Left lung (tissue), 10 donors: ENCODE results near the gene TBL1X. TPM values are rescaled to one million over a fixed set of nuclear protein-coding genes. Genes with fewer than 3 reads are reported as not detected.

Source experiments
- ATAC-seq: fragments of 200-7000 bp; cut with Tn5 transposase; one replicate; pipeline ENCODE4 v1.9.1; 2020; ENCODE audit warnings: moderate library complexity
- DNase-seq, 4 donors: peaks; one replicate each; pipeline ENCODE4 v3.0.0-alpha.2; 2013 to 2020
- H3K27ac ChIP-seq, 2 donors: fragments of 200-600 bp; sonication (generic) in 1 of 2; one replicate each; pipeline versions ENCODE4 v1.5.0 to v1.8.0; 2020 to 2021
- H3K27me3 ChIP-seq, 2 donors: fragments of 200-600 bp; sonication (generic) in 1 of 2; one replicate each; pipeline versions ENCODE4 v1.5.0 to v1.8.0; 2020 to 2021
- H3K36me3 ChIP-seq, 2 donors: fragments of 200-600 bp; sonication (generic) in 1 of 2; one replicate each; pipeline versions ENCODE4 v1.5.0 to v1.8.0; 2020 to 2021
- H3K4me1 ChIP-seq, 2 donors: fragments of 200-600 bp; one replicate each; pipeline ENCODE4 v1.8.0; 2021
- H3K4me3 ChIP-seq, 2 donors: fragments of 200-600 bp; sonication (generic) in 1 of 2; one replicate each; pipeline versions ENCODE4 v1.5.0 to v1.8.0; 2020 to 2021; ENCODE audit warnings: mild to moderate bottlenecking in 1 of 2
- H3K9me3 ChIP-seq, 2 donors: fragments of 200-600 bp; sonication (generic) in 1 of 2; one replicate each; pipeline versions ENCODE4 v1.5.0 to v1.8.0; 2020 to 2021
- intact Hi-C, 2 donors: fragments of 100-400 bp; cut with DNase I; formaldehyde crosslinking; loops; one replicate each; pipeline versions ENCODE4 v1.11.2 to v1.14.2; 2022
- polyA plus RNA-seq, 6 donors: library from polyadenylated mRNA; unstranded; fragments of 120-200 nt; gene quantifications; one replicate each; pipeline ENCODE4 v1.2.1, GENCODE V29; 2013; ENCODE audit not compliant: insufficient read length in 6 of 6
- total RNA-seq, 2 donors: library from RNA; stranded (reverse); fragmentation: NEBNext Ultra II Directional; extraction: Animal tissue kit (Norgen Biotek cat#: 25700); gene quantifications; one replicate each; pipeline ENCODE4 v1.2.1, GENCODE V29; 2021
- TF ChIP-seq, protein P1 (sequence below), 2 donors: fragments of 200-600 bp; sonication (generic) in 1 of 2; IDR thresholded peaks; one replicate each; pipeline versions ENCODE4 v1.5.0 to v1.8.0; 2021; ENCODE audit warnings: antibody characterized with exemption in 2 of 2
- donor health status: DM: no; HTN: yes; CAD: no.
- donor health status: DM: no; HTN: no; CAD: no.

TBL1X gene
- total and polyA plus RNA-seq, 8 donors, result 13.4 to 24.6 (median 21.6) TPM

DNA sequence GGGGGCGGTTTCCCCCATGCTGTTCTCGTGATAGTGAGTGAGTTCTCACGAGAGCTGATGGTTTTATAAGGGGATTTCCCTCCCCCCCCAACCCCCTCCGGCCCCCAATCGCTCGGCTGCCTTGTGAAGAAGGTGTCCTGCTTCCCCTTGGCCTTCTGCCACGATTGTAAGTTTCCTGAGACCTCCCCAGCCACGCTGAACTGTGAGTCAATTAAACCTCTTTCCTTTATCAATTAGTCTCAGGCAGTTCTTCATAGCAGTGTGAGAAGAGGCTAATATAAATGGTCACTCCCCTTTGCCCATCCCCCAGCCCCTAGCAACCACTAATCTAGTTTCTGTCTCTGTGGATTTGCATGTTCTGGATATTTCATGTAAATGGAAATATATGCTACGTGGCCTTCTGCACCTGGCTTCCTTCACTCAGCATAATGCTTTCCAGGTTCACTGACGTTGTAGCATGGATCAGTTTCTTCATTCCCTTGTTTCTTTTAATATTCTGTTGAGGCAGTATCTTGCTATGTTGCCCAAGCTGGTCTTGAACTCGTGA lies 284.4 kb downstream of the TBL1X start:
- H3K4me1 ChIP-seq, result no peaks in the 10 kb centered on the region
- H3K27ac ChIP-seq, result no peak overlapping the region
- TF ChIP-seq, protein P1, sequence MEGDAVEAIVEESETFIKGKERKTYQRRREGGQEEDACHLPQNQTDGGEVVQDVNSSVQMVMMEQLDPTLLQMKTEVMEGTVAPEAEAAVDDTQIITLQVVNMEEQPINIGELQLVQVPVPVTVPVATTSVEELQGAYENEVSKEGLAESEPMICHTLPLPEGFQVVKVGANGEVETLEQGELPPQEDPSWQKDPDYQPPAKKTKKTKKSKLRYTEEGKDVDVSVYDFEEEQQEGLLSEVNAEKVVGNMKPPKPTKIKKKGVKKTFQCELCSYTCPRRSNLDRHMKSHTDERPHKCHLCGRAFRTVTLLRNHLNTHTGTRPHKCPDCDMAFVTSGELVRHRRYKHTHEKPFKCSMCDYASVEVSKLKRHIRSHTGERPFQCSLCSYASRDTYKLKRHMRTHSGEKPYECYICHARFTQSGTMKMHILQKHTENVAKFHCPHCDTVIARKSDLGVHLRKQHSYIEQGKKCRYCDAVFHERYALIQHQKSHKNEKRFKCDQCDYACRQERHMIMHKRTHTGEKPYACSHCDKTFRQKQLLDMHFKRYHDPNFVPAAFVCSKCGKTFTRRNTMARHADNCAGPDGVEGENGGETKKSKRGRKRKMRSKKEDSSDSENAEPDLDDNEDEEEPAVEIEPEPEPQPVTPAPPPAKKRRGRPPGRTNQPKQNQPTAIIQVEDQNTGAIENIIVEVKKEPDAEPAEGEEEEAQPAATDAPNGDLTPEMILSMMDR (IDR thresholded peaks at IDR 0.05), result no peak
- H3K36me3 ChIP-seq, result no peaks in the 10 kb centered on the region
- H3K27me3 ChIP-seq, result no peaks in the 10 kb centered on the region
- DNase-seq (no peak), ATAC-seq (no peak)
- H3K4me3 ChIP-seq, result no peak overlapping the region
- intact Hi-C loops, result no loop called here
- H3K9me3 ChIP-seq, result no peaks in the 10 kb centered on the region

DNA sequence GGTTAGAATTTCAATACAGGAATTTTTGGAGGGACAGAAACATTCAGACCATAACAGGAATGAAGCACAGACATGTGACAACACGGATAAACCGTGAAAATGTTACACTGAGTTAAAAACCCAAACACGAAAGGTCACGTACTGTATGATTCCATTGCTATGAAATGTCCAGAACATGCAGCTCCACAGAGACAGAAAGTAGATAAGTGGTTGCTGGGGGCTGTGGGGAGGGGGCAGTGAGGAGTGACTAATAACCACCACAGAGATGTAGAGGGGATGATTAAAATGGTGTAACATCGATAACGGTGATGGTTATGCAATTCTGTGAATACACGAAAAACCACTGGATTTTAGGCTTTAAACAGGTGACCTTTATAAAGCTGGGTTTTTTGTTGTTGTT lies 292.5 kb downstream of the TBL1X start:
- H3K36me3 ChIP-seq, result no peaks in the 10 kb centered on the region
- peaks cover 0 to 2% of the 10 kb centered on the region in 2 donors for H3K9me3 ChIP-seq
- intact Hi-C loops, result no loop called here
- no peak overlapping the region for H3K27ac ChIP-seq
- ATAC-seq, result no peak
- no peak overlapping the region for H3K4me3 ChIP-seq
- TF ChIP-seq, protein P1 (IDR thresholded peaks at IDR 0.05), result no peak
- no peaks in the 10 kb centered on the region for H3K4me1 ChIP-seq
- H3K27me3 ChIP-seq, result no peaks in the 10 kb centered on the region
- no peak for DNase-seq

DNA sequence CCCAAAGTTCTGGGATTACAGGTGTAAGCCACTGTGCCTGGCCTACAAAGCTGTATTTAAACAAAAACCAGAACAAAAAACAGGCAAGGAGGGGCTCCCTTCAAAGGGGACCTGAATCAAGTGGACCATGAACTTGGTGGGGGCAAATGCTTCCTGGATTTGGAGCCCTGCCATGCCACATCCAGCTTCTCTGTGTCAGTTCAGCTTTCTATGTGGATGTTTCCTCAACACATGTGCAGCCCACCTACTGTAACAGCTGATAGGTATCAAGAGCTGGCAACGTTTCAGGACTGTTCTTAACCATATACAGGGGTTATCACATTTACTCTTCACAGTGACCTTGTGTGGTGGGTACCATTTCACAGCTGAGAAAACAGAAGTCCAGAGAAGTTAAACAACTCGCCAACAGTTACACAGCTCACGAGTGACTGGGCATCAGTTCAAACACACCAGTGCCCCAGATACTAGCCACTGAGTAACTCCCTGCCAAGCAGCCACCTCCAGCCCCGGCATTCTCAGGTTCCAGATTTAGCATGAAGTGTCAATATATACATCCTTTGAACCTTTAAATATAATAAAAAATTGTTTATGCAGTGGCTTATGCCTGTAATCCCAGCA lies 293.3 kb downstream of the TBL1X start:
- no peak for DNase-seq
- no peak for ATAC-seq
- Histone ChIP-seq H3K27me3 (no peaks in the 10 kb centered on the region), H3K4me3 (no peak overlapping the region), H3K27ac (no peak overlapping the region), H3K36me3 (no peaks in the 10 kb centered on the region), H3K4me1 (no peaks in the 10 kb centered on the region), H3K9me3 (peaks cover 0 to 2% of the 10 kb centered on the region in 2 donors)
- intact Hi-C loops, result no loop called here
- TF ChIP-seq, protein P1 (IDR thresholded peaks at IDR 0.05), result no peak

DNA sequence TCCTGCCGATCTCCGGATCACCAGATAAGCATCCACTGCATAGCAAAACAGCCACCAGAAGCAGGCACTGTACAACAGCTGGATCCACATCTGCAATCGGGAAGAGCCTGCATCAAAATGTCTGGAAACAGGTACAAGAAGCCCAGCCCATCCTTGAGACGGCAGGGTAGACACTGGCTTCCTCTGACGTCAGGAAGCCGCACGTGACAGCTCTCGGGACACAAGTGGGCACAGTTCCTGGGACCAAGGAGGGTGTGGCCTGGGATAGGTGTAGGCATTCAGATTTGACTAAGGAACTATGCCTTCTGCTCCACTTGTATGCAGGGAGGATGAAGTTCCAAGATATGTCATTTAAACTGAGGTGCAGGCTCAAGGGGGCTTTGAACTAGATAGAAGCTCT lies 294.5 kb downstream of the TBL1X start:
- no peak for DNase-seq
- Histone ChIP-seq H3K4me1 (no peaks in the 10 kb centered on the region), H3K27me3 (peaks cover 0 to 7% of the 10 kb centered on the region in 2 donors), H3K36me3 (no peaks in the 10 kb centered on the region), H3K4me3 (no peak overlapping the region), H3K27ac (no peak overlapping the region), H3K9me3 (peaks cover 0 to 2% of the 10 kb centered on the region in 2 donors)
- peak; percentile 27 for ATAC-seq
- TF ChIP-seq, protein P1 (IDR thresholded peaks at IDR 0.05), result no peak
- intact Hi-C loops, result no loop called here

DNA sequence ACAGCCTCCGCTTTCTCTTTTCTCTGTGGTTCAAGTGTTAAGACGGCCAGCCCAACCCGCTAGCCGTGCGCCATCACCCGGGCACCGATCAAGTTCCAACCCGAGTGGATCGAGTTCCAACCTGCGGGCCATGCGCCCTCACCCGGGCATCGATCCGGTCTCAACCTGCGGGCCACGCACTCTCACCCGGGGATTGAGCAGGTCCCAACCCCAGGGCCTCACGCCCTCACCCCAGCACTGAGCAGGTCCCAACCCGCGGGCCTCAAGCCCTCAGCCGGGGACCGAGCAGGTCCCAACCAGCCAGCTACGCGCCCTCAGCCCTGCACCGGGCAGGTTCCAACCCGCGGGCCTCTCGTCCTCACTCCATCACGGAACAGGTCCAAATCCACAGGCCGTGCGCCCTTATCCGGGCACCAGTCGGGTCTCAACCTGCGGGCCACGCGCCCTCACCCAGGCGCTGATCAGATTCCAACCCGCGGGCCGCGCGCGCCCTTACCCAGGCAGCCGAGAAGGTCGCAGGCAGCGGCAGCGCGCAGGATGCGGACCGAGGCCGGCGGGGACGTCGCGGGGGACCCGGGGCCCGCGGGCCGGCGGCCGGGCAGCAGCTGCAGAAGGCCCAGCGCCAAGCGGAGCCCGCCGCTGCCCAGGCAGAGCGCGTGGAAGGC lies 300.3 kb downstream of the TBL1X start:
- ATAC-seq (no peak), DNase-seq (no peak)
- Histone ChIP-seq H3K27me3 (peaks cover 13 to 30% of the 10 kb centered on the region in 2 donors), H3K9me3 (no peaks in the 10 kb centered on the region), H3K4me1 (no peaks in the 10 kb centered on the region), H3K4me3 (no peak overlapping the region), H3K27ac (no peak overlapping the region), H3K36me3 (no peaks in the 10 kb centered on the region)
- TF ChIP-seq, protein P1 (IDR thresholded peaks at IDR 0.05), result no peak
- intact Hi-C loops, result no loop called here
